ENCODE data around the gene PIP5K1A.
A peak's percentile ranks its signal among the peaks of the same experiment; 100 is the strongest.
"Not testable (repeated sequence)": the region's sequence is repeated elsewhere in the genome, so short reads cannot be mapped to it uniquely, and the experiment has no call there.

The PIP5K1A gene

GRCh38 chr1:151255381-151255780, 57.0 kb downstream of the PIP5K1A start:
- no peak for DNase-seq (ENCODE audit: low spot score)

DNA sequence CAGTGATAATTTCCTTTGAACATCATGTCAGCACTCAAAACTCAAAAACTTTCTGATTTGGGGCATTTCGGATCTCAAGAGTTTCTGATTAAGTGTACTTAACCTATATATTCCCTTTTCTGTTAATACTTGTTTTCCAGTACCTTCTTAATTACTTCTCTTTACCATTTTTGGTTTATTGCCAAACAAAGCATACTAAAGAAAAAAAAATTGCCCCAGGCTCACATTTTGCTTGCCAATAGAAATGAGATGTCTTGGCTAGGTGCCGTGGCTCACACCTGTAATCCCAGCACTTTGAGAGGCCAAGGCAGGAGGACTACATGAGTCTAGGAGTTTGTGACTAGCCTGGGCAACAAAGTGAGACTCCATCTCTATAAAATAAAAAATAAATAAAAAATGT, 61.0 kb downstream of the PIP5K1A start:
- no peak for DNase-seq (ENCODE audit: low spot score)

DNA sequence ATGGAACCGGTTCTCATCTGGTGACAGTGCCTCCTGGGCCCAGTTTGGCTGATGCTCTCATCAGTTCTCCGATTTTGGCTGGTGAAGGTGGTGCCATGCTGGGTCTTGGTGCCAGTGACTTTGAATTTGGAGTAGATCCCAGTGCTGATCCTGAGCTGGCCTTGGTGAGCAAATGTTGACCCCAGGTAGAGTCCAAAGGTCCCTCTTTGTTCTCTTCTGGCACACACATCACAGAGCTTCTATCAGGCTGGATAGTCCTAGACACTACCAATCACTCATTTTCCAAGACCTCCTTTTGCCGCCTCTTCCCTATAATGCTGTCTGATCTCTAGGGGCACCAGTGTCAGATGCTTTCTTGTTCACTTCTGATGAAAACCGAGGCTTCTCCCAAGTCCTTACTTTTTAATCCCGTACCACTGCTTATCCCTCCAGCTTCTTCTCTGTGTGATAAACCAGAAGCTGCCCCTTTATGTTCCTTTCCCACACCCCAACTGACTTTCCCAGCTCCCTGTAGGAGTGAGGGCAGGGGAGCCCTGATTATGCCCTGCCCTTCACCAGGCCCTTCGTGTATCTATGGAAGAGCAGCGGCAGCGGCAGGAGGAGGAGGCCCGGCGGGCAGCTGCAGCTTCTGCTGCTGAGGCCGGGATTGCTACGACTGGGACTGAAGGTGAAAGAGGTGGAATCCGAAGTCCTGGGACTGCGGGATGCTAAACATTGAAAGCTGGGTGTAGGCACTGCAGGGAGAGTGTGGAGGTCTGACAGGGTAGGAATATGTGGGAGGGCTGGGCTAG, 67.3 kb downstream of the PIP5K1A start:
- no peak for DNase-seq (ENCODE audit: low spot score)

DNA sequence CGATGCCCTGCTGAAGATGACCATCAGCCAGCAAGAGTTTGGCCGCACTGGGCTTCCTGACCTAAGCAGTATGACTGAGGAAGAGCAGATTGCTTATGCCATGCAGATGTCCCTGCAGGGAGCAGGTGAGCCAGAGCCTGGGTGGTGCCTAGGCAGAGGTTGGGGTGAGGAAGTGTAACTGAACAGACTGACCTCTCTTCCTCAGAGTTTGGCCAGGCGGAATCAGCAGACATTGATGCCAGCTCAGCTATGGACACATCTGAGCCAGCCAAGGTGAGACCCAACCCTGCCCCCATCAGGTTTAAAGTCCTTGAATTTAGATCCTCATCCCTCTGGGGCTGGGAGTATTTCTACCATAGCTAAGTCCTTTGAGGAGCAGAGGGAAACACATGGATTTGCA, 68.0 kb downstream of the PIP5K1A start:
- DNase-seq (ENCODE audit: low spot score) = no peak

DNA sequence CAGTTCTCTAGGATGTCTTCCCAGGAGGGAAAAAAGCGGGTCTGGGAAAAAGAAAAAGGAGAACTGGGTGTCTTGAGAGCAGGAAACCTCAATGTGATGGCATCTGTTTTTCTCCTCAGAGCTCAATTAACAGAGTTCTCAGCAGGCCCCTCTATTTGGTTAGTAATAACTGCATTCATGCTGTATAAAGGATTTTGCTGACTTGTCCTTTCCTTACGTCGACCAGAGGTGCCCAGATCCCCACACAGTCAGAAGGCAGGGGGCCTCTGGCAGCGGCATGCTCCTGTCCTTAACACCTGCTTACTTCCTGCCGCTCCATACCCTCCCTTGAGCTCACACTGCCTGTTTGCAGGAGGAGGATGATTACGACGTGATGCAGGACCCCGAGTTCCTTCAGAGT, 68.5 kb downstream of the PIP5K1A start:
- no peak for DNase-seq (ENCODE audit: low spot score)

DNA sequence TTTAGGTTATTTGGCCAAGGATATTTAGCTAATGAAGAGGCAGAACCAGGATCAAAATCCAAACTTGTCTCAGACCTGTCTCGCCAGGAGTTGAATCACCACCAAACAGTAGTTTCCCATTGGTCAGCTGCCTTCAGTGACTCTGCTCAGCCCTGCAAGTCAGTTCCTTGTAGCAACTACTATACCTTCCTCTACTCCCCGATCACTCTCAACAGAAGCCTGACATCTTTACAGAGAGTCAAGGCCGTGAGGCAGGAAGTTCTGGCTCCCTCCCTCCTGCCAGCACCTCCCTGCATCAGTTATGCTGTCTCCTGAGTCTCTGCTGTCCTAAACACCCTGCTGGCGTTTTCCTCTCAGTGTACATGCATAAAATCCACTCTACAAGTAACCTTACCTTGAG, 69.4 kb downstream of the PIP5K1A start:
- DNase-seq (ENCODE audit: low spot score) = no peak

- DNase-seq (ENCODE audit: low spot score) = no peak
These were observed 75.6 kb downstream of the PIP5K1A start for GRCh38 chr1:151273924-151274466.

- not testable (repeated sequence) for DNase-seq (ENCODE audit: low spot score)
These were observed 77.0 kb downstream of the PIP5K1A start for GRCh38 chr1:151275341-151275740.

DNA sequence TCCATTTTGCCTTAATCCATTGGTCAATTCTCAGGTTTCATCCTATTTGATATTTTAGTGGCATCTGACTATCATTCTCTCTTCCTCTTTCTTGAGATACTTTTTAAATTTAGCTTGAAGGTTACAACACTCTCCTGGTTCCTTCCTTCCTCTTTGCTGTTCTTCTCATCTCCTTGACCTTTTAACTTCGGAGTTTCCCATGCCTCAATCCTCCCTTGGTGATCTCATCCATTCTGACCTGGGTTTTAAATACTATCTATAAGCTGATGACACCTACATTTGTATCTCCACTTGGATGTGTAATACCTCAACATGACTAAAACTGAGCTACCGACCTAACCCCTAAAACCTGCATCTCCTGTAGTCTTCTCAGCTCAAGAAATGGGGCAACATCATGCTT, 78.9 kb downstream of the PIP5K1A start:
- no peak for DNase-seq (ENCODE audit: low spot score)

GRCh38 chr1:151281225-151281968, 83.0 kb downstream of the PIP5K1A start:
- peak; percentile 74 for DNase-seq (ENCODE audit: low spot score)

DNA sequence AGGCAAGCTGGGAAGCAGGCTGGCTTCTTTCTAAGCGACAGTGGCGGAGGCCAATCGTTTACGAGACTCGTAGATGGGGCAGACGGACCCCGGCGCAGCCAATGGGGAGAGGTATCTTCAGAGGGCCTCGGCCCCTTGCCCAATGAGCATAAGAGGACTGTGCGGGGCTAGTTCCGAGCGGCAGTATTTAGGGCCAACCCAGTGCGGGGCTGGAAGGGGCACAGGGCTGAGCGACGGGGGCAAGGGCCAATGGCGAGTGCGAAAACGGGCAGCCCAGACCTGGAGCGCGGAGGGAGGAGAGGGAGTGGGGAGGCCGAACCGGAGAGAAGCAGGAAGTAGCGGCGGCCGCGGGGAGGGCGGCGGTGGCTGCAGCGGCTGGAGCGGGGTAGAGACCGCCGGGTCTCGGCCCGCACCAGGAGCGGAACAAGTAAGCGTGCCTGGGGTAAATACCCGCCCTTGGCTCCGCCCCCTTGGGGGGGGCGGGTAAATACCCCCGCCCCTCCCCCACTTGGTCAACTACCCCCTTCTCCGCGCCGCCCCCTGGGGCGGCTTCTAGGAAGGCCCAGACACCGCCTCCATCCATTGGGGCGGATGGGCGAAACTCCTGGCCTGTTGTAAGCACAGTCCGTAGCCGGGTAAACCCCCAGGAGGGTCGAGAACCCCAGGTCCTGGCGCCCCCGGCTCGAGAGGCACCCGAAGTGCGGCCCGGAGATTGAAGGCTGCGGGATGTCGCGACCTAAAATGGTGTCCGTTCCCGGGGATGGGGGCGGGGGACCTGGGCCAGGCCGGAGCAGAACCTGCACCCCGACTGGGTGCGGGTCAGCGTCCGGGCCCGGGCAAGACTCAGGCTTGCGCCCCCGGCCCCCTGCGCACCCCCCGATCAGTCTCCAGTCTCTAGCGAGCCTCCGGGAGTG, 83.9 kb downstream of the PIP5K1A start, which contains the start of gene ZNF687:
TSS of gene ZNF687 (plus strand) at position 331 of the 914 bp plus-strand sequence. CDS start 3,993 bp downstream, outside the sequence.
- DNase-seq (ENCODE audit: low spot score) = peak; percentile 99

- peak; percentile 33 for DNase-seq (ENCODE audit: low spot score)
These were observed 84.8 kb downstream of the PIP5K1A start for GRCh38 chr1:151282883-151283725.

DNA sequence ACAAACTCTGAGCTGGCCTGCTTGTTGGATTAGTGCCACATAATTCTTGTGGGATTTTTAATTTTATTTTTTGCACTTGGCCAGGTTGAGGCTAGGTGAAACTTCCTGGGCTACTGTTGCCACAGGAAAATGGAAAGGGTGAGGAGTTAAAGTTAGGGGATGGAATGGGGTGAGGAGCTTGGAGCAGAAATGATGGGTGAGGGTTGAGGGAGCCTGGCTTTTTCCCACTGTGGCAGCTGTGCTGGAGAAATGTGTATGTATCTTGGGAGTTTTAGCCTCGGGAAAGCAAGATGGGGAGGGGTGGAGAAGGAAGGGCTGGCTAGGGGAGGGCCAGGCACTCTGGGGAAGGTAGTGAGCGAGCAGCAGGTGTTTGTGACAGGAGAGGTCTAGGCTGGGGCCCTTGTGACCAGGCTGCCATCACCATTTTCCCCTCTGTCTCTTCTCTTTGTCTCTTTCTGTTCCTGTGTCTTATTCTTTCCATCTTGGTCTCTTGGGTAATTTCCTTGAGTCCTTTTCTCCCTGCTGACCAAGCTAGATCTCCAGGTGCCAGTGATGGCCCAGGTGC, 85.7 kb downstream of the PIP5K1A start:
- no peak for DNase-seq (ENCODE audit: low spot score)

DNA sequence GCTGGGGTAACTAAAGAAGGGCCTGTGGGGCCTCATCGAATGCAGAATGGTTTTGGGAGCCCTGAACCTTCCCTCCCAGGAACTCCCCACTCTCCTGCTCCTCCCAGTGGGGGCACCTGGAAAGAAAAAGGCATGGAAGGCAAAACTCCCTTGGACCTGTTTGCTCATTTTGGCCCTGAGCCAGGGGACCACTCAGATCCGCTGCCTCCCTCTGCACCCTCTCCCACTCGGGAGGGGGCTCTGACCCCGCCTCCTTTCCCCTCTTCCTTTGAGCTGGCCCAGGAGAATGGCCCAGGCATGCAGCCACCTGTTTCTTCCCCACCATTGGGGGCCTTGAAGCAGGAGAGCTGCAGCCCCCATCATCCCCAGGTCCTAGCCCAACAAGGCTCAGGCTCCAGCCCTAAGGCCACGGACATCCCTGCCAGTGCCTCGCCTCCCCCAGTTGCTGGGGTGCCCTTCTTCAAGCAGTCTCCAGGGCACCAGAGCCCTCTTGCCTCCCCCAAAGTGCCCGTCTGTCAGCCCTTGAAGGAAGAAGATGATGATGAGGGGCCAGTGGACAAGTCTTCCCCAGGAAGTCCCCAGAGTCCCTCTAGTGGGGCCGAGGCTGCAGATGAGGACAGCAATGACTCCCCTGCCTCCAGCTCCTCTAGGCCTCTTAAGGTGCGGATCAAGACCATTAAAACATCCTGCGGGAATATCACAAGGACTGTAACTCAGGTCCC, 88.4 kb downstream of the PIP5K1A start:
- DNase-seq (ENCODE audit: low spot score) = no peak

- no peak for DNase-seq (ENCODE audit: low spot score)
These were observed 89.0 kb downstream of the PIP5K1A start for GRCh38 chr1:151287341-151287699.

DNA sequence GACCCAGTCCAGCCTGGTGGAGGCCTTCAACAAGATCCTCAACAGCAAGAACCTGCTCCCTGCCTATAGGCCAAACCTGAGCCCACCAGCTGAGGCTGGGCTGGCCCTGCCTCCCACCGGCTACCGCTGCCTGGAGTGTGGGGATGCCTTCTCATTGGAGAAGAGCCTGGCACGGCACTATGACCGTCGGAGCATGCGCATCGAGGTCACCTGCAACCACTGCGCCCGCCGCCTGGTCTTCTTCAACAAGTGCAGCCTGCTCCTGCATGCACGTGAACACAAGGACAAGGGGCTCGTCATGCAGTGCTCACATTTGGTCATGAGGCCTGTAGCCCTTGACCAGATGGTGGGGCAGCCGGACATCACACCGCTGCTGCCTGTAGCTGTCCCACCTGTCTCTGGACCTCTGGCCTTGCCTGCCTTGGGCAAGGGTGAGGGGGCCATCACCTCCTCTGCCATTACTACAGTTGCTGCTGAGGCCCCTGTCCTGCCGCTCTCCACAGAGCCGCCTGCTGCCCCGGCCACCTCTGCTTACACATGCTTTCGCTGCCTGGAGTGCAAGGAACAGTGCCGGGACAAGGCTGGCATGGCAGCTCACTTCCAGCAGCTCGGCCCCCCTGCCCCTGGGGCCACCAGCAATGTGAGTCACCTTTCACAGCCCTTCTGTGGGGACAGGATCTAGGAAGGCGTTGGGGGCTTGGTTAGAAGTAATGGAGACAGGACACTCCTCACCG, 89.6 kb downstream of the PIP5K1A start:
- no peak for DNase-seq (ENCODE audit: low spot score)

DNA sequence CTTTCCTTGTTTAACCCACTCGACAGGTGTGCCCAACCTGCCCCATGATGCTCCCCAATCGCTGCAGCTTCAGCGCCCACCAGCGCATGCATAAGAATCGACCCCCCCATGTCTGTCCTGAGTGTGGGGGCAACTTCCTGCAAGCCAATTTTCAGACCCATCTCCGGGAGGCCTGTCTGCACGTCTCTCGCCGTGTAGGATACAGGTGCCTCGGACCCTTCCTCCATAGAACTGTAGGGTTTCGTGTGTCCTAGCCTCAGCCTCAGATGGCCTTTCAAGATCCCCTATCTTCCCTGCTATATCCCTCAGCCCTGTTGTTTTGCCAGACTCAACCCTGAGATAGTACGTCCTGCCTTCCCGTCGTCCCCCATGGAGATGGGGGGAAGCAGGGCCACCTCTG, 90.2 kb downstream of the PIP5K1A start:
- DNase-seq (ENCODE audit: low spot score) = no peak

DNA sequence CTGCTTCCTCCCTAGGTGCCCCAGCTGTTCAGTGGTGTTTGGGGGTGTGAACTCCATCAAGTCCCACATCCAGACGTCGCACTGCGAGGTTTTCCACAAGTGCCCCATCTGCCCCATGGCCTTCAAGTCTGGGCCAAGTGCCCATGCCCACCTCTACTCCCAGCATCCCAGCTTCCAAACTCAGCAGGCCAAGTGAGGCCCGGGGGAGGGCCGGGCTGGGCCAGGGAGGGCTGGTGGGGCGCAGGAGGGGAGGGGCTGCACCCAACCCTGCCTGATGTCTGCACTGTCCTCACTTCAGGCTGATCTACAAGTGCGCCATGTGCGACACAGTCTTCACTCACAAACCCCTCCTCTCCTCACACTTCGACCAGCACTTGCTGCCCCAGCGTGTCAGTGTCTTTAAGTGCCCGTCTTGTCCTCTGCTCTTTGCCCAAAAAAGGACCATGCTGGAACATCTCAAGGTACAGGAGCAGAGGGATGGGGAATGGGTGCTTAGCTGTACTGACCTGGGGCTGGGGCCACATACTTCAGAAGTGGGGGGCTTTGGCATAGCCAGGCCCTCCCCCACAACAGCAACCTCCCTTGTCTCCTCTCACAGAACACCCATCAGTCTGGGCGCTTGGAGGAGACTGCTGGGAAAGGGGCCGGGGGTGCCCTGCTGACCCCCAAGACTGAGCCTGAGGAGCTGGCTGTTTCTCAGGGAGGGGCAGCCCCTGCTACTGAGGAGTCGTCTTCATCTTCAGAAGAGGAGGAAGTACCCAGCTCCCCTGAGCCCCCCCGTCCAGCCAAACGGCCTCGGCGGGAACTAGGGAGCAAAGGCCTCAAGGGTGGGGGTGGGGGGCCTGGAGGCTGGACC, 91.0 kb downstream of the PIP5K1A start:
- no peak for DNase-seq (ENCODE audit: low spot score)
